ENCODE results near the gene TAF1D.

TAF1D gene

DNA sequence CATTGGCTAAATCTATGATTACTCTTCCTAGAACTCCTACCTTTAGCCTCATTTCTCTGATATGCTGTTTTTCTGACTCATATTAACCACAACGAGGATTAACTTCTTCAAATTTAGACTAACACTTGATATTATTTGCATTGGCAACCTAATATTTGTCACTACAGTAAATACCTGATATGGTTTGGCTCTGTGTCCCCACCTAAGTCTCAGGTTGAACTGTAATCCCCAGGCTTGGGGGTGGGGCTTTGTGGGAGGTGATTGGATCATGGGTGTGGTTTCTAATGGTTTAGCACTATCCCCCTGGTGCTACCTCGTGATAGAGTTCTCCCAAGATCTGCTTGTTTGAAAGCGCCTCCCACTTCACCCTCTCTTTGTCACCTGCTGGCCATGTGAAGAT lies 25.7 kb upstream of the TAF1D start:
- no peaks in the 10 kb centered on the region for H3K9me3 ChIP-seq (ENCODE audit: control insufficient read depth, low read length)
- peaks cover 9 to 30% of the 10 kb centered on the region in 2 experiments for H3K36me3 ChIP-seq (ENCODE audit: control insufficient read depth in 1 of 2, insufficient read depth in 2 of 2, low read depth in 1 of 2, low read length in 2 of 2)
- no peak overlapping the region for H4K91ac ChIP-seq (ENCODE audit: low read length)
- no peak overlapping the region for H3K14ac ChIP-seq (ENCODE audit: low read length in 2 of 2)
- H2AK5ac ChIP-seq (ENCODE audit: low read length, severe bottlenecking) = no peak overlapping the region
- H2BK5ac ChIP-seq (ENCODE audit: low read depth, low read length, poor library complexity, severe bottlenecking) = no peak overlapping the region
- no peak overlapping the region for H3K4me2 ChIP-seq (ENCODE audit: low read length, poor library complexity, severe bottlenecking)
- H2BK120ac ChIP-seq (ENCODE audit: low read depth, low read length) = no peak overlapping the region
- no peak overlapping the region for H4K8ac ChIP-seq (ENCODE audit: low read length)
- H2AFZ ChIP-seq (ENCODE audit: low read depth, low read length) = no peak overlapping the region
- H2BK15ac ChIP-seq (ENCODE audit: low read depth, poor library complexity, severe bottlenecking) = no peak overlapping the region
- H3K18ac ChIP-seq (ENCODE audit: low read depth in 1 of 2, low read length in 2 of 2) = no peak overlapping the region
- no peak overlapping the region for H2BK12ac ChIP-seq (ENCODE audit: low read length in 2 of 2)
- H3K27ac ChIP-seq (ENCODE audit: low read length, poor library complexity, severe bottlenecking) = no peak overlapping the region
- no peak overlapping the region for H3K4ac ChIP-seq (ENCODE audit: low read depth in 1 of 2, low read length in 2 of 2)
- H3K9ac ChIP-seq (ENCODE audit: low read length) = no peak overlapping the region
- no peak for DNase-seq
- no peaks in the 10 kb centered on the region for H3K79me1 ChIP-seq (replicated peaks; ENCODE audit: low read length, poor library complexity, severe bottlenecking)
- H3K4me1 ChIP-seq (ENCODE audit: control insufficient read depth, insufficient read depth, low read depth, low read length) = no peaks in the 10 kb centered on the region
- no peak overlapping the region for H3K4me3 ChIP-seq (ENCODE audit: insufficient read depth in 1 of 2, low read depth in 1 of 2, low read length in 2 of 2)
- H3K27me3 ChIP-seq (ENCODE audit: control insufficient read depth in 1 of 2, insufficient read depth in 1 of 2, low read length in 2 of 2) = no peaks in the 10 kb centered on the region
- no peak overlapping the region for H3K23ac ChIP-seq (ENCODE audit: low read length in 2 of 2)
- WGBS = 87% methylated on average over 3 of the region's 3 CpGs

DNA sequence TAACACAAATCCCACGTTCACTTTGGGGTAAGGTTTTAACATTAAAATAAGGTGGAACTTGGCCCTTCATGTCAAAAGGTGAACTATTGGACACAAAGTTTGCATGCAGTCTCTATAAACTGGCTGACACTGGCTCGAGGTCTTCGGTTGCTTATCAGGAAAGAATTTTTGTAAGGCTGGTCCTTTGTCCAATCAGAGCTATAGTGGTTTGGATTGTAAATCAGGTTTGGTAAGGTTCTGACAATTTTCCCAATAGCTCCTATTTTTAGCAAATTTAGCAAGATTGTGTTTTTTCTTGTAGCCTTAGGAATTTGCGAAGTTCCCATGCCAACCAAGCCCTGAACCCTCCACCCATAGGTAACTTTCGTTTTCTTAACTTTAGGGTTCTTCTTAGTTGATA lies 25.2 kb upstream of the TAF1D start:
- 99% methylated on average over 3 of the region's 5 CpGs for WGBS
- H2BK5ac ChIP-seq (ENCODE audit: low read depth, low read length, poor library complexity, severe bottlenecking) = no peak overlapping the region
- no peaks in the 10 kb centered on the region for H3K9me3 ChIP-seq (ENCODE audit: control insufficient read depth, low read length)
- no peak overlapping the region for H2BK12ac ChIP-seq (ENCODE audit: low read length in 2 of 2)
- no peaks in the 10 kb centered on the region for H3K4me1 ChIP-seq (ENCODE audit: control insufficient read depth, insufficient read depth, low read depth, low read length)
- H3K23ac ChIP-seq (ENCODE audit: low read length in 2 of 2) = no peak overlapping the region
- no peak overlapping the region for H3K14ac ChIP-seq (ENCODE audit: low read length in 2 of 2)
- H2BK120ac ChIP-seq (ENCODE audit: low read depth, low read length) = no peak overlapping the region
- H4K8ac ChIP-seq (ENCODE audit: low read length) = no peak overlapping the region
- no peaks in the 10 kb centered on the region for H3K27me3 ChIP-seq (ENCODE audit: control insufficient read depth in 1 of 2, insufficient read depth in 1 of 2, low read length in 2 of 2)
- H3K27ac ChIP-seq (ENCODE audit: low read length, poor library complexity, severe bottlenecking) = no peak overlapping the region
- no peak overlapping the region for H2AK5ac ChIP-seq (ENCODE audit: low read length, severe bottlenecking)
- no peak for DNase-seq
- no peak overlapping the region for H3K4ac ChIP-seq (ENCODE audit: low read depth in 1 of 2, low read length in 2 of 2)
- peaks cover 9 to 35% of the 10 kb centered on the region in 2 experiments for H3K36me3 ChIP-seq (ENCODE audit: control insufficient read depth in 1 of 2, insufficient read depth in 2 of 2, low read depth in 1 of 2, low read length in 2 of 2)
- H3K4me3 ChIP-seq (ENCODE audit: insufficient read depth in 1 of 2, low read depth in 1 of 2, low read length in 2 of 2) = no peak overlapping the region
- no peak overlapping the region for H3K9ac ChIP-seq (ENCODE audit: low read length)
- no peak overlapping the region for H4K91ac ChIP-seq (ENCODE audit: low read length)
- H3K18ac ChIP-seq (ENCODE audit: low read depth in 1 of 2, low read length in 2 of 2) = no peak overlapping the region
- no peak overlapping the region for H2AFZ ChIP-seq (ENCODE audit: low read depth, low read length)
- no peak overlapping the region for H2BK15ac ChIP-seq (ENCODE audit: low read depth, poor library complexity, severe bottlenecking)
- no peaks in the 10 kb centered on the region for H3K79me1 ChIP-seq (replicated peaks; ENCODE audit: low read length, poor library complexity, severe bottlenecking)
- no peak overlapping the region for H3K4me2 ChIP-seq (ENCODE audit: low read length, poor library complexity, severe bottlenecking)

DNA sequence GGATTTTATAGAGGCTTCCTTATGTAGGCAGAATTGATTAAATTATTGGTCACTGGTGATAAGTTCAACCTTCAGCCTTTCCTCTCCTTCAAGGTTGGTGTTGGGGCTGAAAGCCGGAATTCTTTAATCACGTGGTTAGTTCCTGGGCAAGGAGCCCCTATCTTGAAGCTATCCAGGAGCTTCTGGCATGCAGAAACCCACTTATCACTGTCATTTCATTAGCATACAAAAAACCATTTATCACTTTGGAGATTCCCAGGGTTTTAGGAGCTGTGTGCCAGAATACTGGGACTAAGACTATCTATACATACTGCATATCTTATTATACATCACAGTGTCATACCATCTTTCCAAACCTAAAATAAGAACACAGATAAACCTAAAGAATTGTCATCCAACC lies 24.3 kb upstream of the TAF1D start:
- H3K79me1 ChIP-seq (replicated peaks; ENCODE audit: low read length, poor library complexity, severe bottlenecking) = no peaks in the 10 kb centered on the region
- no peak overlapping the region for H2AK5ac ChIP-seq (ENCODE audit: low read length, severe bottlenecking)
- no peaks in the 10 kb centered on the region for H3K9me3 ChIP-seq (ENCODE audit: control insufficient read depth, low read length)
- no peak overlapping the region for H2BK5ac ChIP-seq (ENCODE audit: low read depth, low read length, poor library complexity, severe bottlenecking)
- no peak overlapping the region for H3K4me2 ChIP-seq (ENCODE audit: low read length, poor library complexity, severe bottlenecking)
- 88% methylated on average over 2 of the region's 2 CpGs for WGBS
- H2BK12ac ChIP-seq (ENCODE audit: low read length in 2 of 2) = no peak overlapping the region
- peaks cover 10 to 44% of the 10 kb centered on the region in 2 experiments for H3K36me3 ChIP-seq (ENCODE audit: control insufficient read depth in 1 of 2, insufficient read depth in 2 of 2, low read depth in 1 of 2, low read length in 2 of 2)
- no peak overlapping the region for H3K9ac ChIP-seq (ENCODE audit: low read length)
- no peak overlapping the region for H3K4ac ChIP-seq (ENCODE audit: low read depth in 1 of 2, low read length in 2 of 2)
- no peak overlapping the region for H3K4me3 ChIP-seq (ENCODE audit: insufficient read depth in 1 of 2, low read depth in 1 of 2, low read length in 2 of 2)
- H2AFZ ChIP-seq (ENCODE audit: low read depth, low read length) = no peak overlapping the region
- DNase-seq = no peak
- no peaks in the 10 kb centered on the region for H3K27me3 ChIP-seq (ENCODE audit: control insufficient read depth in 1 of 2, insufficient read depth in 1 of 2, low read length in 2 of 2)
- H3K27ac ChIP-seq (ENCODE audit: low read length, poor library complexity, severe bottlenecking) = no peak overlapping the region
- no peak overlapping the region for H4K91ac ChIP-seq (ENCODE audit: low read length)
- no peak overlapping the region for H2BK120ac ChIP-seq (ENCODE audit: low read depth, low read length)
- H3K23ac ChIP-seq (ENCODE audit: low read length in 2 of 2) = no peak overlapping the region
- H3K14ac ChIP-seq (ENCODE audit: low read length in 2 of 2) = no peak overlapping the region
- H3K4me1 ChIP-seq (ENCODE audit: control insufficient read depth, insufficient read depth, low read depth, low read length) = no peaks in the 10 kb centered on the region
- no peak overlapping the region for H4K8ac ChIP-seq (ENCODE audit: low read length)
- no peak overlapping the region for H2BK15ac ChIP-seq (ENCODE audit: low read depth, poor library complexity, severe bottlenecking)
- no peak overlapping the region for H3K18ac ChIP-seq (ENCODE audit: low read depth in 1 of 2, low read length in 2 of 2)

DNA sequence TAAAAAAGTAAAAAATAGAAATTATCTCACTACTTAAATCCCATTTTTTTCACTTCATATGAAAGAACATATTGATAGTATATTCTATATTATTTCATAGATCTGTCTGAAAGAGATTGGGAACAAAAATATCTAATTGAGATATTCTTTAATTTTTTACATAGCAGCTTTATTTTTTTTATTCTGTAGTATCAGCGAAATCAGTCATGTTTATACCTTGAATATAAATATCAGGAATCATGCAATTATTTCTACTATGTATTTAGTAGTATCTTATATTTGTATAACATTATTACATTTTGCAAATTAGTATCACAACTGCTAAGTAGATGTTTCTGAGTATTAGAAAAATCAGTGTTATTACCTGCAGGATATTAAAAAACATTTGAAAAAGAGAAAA lies 20.6 kb upstream of the TAF1D start:
- Histone ChIP-seq H2AK5ac (ENCODE audit: low read length, severe bottlenecking) (no peak overlapping the region), H3K4me1 (ENCODE audit: control insufficient read depth, insufficient read depth, low read depth, low read length) (no peaks in the 10 kb centered on the region), H3K79me1 (replicated peaks; ENCODE audit: low read length, poor library complexity, severe bottlenecking) (peaks cover 5% of the 10 kb centered on the region), H3K23ac (ENCODE audit: low read length in 2 of 2) (no peak overlapping the region), H4K91ac (ENCODE audit: low read length) (no peak overlapping the region), H3K14ac (ENCODE audit: low read length in 2 of 2) (no peak overlapping the region), H3K18ac (ENCODE audit: low read depth in 1 of 2, low read length in 2 of 2) (no peak overlapping the region), H3K4ac (ENCODE audit: low read depth in 1 of 2, low read length in 2 of 2) (no peak overlapping the region), H3K27ac (ENCODE audit: low read length, poor library complexity, severe bottlenecking) (no peak overlapping the region), H2BK12ac (ENCODE audit: low read length in 2 of 2) (no peak overlapping the region), H3K27me3 (ENCODE audit: control insufficient read depth in 1 of 2, insufficient read depth in 1 of 2, low read length in 2 of 2) (no peaks in the 10 kb centered on the region), H2BK15ac (ENCODE audit: low read depth, poor library complexity, severe bottlenecking) (no peak overlapping the region), H3K4me3 (ENCODE audit: insufficient read depth in 1 of 2, low read depth in 1 of 2, low read length in 2 of 2) (no peak overlapping the region), H3K9ac (ENCODE audit: low read length) (no peak overlapping the region), H2BK120ac (ENCODE audit: low read depth, low read length) (no peak overlapping the region), H4K8ac (ENCODE audit: low read length) (no peak overlapping the region), H3K36me3 (ENCODE audit: control insufficient read depth in 1 of 2, insufficient read depth in 2 of 2, low read depth in 1 of 2, low read length in 2 of 2) (peaks cover 30 to 78% of the 10 kb centered on the region in 2 experiments), H3K9me3 (ENCODE audit: control insufficient read depth, low read length) (no peaks in the 10 kb centered on the region), H2AFZ (ENCODE audit: low read depth, low read length) (no peak overlapping the region), H3K4me2 (ENCODE audit: low read length, poor library complexity, severe bottlenecking) (no peak overlapping the region), H2BK5ac (ENCODE audit: low read depth, low read length, poor library complexity, severe bottlenecking) (no peak overlapping the region)
- DNase-seq = no peak
- WGBS = no CpG with 5 or more reads among the region's 1 CpG

Data from mesenchymal stem cell (in vitro differentiated cells and primary cell).